ENCODE results near the gene STXBP4.

GRCh38 chr17:54971901-54972300, 3.3 kb downstream of the STXBP4 start:
- TF ChIP-seq POLR2A (IDR thresholded peaks at IDR 0.05; ENCODE audit: low read depth) (no peak), CTCF (IDR thresholded peaks at IDR 0.05) (no peak), POLR2AphosphoS5 (IDR thresholded peaks at IDR 0.05) (no peak), EP300 (IDR thresholded peaks at IDR 0.05) (no peak)
